Measurements from ENCODE around the gene TMEM38B.

- TF ChIP-seq CTCF (IDR thresholded peaks at IDR 0.05), result no peak
- no peak for TF ChIP-seq POLR2A (IDR thresholded peaks at IDR 0.05)
Observed at GRCh38 chr9:105708405-105708804, 14.1 kb downstream of the TMEM38B start.

All from Peyer's patch (tissue), 4 donors.